HG03025 (cell line): ENCODE data around the gene NELFE.

Source experiments
- ATAC-seq: cut with Tn5 transposase; IDR thresholded peaks from one replicate; pipeline ENCODE4 v1.9.1; 2021; ENCODE audit warnings: mild to moderate bottlenecking, moderate library complexity; ENCODE audit not compliant: unreplicated experiment, low FRiP score

Gene NELFE

DNA sequence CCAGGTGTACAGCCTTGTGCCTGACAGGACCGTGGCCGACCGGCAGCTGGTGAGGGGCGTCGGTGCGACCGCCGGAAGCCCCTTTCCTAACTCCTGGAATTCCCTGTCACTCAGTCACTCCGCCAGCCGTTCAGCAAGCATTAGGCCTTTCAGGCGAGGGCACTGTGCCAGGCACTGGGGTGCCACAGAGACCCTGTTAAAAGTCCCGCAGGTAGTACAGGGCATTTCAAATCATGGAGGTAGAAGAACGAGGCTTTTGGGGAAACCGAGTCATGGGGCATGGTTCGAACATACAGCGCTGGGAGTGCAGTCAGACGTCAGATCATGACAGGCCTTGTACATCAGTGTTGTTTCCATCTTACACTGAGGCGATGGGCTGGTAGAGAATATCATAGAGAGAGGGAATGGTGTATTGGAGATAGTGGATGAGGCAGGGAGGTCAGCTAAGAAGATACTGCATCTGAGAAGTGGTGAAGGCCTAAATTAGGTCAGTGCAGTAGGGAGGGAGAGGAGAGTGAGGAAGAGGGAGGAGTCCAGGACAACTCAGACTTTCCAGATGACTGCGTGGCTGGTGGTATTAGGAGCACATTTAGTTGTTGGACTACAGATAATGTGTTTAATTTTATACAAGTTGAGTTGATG lies 14.1 kb upstream of the NELFE start:
- ATAC-seq = no peak

DNA sequence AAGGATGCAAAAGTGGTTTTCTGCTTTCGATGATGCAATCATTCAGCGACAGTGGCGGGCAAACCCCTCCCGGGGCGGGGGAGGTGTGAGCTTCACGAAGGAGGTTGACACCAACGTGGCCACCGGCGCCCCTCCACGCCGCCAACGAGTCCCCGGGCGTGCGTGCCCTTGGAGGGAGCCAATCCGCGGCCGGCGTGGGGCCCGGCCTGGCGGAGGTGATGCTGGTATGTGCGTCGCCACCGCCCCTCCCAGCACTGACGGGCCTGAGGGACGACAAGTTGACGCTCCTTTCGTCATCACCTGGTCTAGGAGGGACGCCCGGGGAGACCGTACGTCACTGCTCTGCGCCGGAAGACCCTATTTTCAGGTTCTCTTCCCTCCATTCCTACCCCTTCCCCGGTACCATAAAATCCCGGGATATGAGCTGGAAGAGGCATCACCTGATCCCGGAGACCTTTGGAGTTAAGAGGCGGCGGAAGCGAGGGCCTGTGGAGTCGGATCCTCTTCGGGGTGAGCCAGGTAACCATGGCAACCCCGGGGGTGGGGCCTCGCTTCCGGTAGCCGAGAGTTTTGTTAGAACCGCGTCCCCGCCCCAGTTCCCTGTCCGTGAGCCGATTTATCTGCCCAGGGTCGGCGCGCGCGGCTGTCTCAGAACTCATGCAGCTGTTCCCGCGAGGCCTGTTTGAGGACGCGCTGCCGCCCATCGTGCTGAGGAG lies 13.4 kb upstream of the NELFE start, which contains the start of gene DXO:
Gene DXO, minus strand, starts transcription at position 146 of the 716 bp plus-strand sequence. CDS start 463 bp downstream, outside the sequence.
- peak; percentile 88 for ATAC-seq

DNA sequence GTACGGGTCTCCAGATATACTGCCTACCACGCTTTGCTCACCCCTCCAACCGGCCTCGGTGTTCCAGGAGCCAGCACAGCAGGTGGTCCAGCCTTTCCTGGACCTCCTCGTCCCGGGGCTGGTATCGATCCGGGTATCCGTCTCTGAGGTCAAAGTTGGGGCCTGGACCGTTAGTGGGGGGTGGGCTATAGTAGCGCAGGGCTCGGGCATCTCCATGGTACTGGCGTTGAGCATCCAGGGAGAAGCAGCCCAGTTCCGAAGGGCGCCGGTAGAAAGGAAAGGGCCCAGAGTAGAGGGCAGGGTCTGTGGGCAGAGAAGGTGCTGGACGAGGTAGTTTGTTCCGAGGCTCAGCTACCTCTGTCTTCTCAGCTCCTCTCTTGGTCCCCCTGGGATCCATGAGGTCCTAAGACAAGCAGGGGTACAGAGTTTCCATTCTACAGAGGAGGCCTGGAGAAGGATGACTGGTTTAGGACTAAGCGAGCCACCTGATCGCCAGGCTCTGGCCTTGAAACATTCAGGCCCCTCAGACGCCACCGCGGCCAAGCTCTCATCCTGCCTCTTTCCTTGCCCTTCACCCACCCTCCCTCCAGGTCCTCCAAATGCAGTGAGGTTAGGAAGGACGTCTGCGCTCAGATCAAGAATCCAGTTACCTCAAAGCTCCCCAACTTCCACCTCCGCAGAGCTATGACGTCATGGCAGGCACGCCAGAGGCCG lies 12.7 kb upstream of the NELFE start:
- ATAC-seq = no peak

DNA sequence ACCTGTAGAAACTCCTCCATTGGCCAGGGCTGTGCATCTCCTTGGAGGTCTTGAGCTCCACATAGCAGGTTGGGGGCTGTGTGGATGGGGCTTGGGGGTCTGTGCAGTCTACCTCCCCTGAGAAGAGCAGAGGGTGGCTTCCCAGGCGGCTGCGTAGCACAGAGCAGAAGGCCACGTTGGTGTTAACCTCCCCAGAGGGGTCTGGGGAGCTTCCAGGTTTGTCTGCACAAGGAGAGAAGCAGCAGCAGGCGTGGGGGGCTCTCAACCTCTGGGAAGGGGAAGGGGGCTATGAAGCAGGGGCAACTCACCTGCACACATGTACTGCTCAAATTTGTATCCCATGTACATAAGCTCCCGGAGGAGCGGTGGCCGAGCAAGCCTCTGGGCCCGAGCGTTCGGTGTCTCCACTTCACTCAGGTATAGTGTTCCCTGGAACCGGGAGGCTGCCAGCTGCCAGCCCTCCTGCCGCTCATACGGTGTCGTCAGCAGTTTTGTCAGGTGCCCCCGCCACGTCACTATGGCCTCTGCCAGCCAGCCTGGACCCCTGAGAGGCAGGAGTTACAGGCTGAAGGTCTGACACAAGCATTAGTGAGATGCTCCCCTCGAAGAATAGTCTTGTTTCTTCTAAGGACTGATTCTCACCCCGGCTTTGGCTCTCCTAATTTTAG lies 12.0 kb upstream of the NELFE start:
- no peak for ATAC-seq

DNA sequence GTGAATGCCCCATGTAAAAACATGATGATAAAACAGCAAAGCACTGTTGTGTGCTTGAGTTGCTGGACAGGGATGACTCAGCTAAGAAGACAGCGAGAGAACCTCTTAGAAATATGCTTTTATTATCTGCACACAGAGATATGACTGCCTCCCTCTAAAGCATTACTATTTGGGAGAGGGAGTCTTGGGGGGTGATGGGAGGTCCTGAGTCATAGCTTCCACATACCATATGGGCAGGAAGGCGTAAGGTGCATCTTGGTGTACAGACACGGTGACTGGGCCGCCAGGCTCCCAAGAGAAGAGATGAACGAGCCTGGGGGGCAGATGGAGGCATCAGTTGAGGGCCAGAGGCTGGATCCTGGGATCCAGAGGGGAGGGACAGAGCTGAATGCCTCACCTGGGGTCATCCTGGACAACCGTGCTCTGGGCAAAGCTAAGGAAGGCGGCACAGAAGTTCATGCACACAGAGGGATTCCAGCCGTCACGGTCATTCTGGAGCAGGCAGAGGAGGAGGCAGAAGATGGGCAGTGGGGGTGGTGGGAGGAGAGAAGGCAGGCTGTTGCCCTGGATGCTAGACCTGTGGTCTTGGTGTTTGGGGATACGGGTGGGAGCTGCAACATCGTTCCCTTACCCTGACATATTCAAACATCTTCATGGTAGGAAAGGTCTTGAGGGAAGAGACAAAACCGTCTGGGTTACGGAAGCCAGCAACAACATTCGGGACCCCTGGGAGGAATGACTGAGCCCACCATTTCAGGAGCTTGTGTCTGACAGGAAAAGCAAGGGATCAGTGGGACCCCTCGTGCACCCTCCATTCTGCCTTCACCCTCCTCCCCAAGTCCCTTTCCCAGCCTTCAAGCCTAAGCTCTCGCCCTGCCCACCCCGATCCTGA lies 11.2 kb upstream of the NELFE start:
- ATAC-seq = no peak

DNA sequence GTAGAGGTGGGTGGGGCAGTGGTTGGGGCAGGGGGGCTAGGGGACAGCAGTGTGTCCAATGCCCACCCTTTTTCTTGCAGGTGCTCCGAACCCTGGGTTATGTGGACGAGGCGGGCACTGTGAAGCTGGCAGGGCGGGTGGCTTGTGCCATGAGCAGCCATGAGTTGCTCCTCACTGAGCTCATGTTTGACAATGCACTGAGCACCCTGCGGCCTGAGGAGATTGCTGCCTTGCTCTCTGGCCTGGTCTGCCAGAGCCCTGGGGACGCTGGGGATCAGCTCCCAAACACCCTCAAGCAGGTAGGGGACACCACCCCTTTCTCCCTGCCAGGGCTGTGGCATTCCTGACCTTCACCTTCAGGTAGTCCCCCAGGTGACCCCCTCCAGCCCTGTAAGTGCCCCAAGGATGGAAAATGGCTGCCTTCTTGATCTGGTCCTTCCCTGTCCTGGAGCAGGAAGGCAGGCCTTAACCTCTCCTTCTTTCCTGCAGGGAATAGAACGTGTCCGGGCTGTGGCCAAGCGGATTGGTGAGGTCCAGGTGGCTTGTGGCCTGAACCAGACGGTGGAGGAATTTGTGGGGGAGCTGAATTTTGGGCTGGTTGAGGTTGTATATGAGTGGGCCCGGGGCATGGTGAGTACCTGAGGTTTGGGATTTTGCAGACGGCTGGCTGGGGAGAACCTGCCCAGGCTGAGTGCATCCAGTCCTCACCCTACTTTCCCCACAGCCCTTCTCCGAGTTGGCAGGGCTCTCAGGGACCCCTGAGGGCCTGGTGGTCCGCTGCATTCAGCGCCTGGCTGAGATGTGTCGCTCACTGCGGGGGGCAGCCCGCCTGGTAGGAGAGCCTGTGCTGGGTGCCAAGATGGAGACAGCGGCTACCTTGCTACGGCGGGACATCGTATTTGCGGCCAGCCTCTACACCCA lies 10.3 kb upstream of the NELFE start:
- ATAC-seq = no peak

DNA sequence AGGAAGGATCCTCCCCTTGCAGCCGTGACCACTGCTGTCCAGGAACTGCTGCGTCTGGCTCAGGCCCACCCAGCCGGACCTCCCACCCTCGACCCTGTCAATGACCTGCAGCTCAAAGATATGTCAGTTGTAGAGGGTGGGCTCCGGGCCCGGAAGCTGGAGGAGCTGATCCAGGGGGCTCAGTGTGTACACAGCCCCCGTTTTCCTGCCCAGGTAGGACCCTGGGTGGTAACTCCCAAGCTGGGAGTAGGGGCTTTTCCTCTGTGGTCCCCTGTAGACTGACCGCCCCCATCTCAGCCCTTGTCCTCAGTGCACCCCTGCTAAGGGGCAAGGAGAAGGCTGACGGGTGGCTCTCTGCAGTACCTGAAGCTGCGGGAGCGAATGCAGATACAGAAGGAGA lies 9.6 kb upstream of the NELFE start:
- ATAC-seq = no peak

DNA sequence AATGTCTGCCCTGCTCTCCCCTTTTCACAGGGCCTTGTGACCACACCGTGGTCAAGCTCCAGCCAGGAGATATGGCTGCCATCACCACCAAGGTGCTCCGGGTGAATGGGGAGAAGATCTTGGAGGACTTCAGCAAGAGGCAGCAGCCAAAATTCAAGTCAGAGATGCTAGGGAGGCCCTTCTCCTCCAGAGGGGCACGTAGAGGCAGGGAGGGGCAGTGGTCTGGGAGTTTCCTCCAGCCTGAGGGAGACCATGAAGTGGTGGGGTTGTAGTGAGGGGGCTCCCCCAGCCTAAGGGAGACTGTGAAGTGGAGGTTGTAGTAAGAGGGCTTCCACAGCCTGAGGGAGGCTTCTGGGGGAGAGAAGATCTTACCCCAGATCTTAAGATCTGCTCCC lies 9.2 kb upstream of the NELFE start:
- no peak for ATAC-seq

DNA sequence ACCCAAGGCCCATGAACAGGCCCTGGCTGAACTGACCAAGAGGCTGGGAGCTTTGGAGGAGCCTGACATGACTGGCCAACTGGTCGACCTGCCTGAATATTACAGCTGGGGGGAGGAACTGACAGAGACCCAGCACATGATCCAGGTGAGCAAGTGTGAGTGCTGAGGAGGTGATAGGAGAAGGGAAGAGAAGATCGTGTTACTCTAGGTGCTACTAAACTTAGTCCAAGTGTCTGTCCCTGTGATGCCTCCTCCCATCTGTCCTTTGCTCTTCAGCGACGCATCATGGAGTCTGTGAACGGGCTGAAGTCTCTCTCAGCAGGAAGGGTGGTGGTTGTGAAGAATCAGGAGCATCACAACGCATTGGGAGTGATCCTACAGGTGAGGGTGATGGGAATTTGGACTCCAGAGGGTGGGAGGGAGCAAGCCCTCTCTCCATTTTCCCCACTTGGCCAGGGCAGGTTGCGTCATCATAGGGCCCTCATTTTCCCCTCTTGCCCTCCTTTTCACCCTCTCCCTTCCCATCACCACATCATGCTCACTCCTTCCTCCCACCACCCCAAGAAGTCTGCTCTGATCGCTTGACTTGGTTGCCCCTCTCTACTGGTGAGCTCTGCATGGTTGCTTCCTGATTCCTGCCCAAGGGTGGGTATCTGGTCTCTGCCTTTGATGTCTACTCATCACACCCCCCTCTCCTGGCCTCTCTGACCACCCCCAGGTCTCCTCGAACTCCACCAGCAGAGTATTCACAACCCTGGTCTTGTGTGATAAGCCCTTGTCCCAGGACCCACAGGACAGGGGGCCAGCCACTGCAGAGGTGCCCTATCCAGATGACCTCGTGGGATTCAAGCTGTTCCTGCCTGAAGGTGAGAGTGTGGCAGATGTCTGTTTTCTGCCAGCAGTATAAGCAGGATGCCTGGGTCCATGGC lies 8.5 kb upstream of the NELFE start:
- no peak for ATAC-seq

DNA sequence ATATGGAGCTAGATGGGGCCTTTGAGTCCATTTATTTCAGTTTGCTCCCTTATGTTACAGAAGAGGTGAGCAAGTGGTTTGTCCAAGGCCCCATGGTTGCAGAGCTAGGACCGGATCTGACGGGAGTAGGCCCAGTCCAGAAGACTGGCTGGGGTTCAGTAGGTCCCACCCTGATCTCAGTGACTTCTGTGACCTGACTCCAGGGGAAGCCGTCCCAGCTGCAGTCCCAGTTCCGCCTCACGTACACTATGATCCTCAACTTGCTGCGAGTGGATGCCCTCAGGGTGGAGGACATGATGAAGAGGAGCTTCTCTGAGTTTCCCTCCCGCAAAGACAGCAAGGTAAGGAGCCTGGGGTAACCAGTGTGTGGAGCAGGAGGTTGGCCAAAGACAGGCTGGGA lies 7.7 kb upstream of the NELFE start:
- no peak for ATAC-seq

DNA sequence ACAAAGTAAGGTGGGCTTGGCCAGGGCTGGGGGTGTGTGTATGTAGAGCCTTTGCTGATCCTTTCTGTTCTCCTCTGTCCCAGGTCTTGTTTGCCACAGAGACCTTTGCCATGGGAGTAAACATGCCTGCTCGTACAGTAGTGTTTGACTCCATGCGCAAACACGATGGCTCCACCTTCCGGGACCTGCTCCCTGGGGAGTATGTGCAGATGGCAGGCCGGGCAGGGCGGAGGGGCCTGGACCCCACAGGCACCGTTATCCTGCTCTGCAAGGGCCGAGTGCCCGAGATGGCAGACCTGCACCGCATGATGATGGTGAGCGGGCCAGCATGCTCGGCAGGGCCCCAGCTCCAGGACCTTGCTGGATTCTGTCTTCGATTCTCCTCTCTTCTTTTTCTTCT lies 6.9 kb upstream of the NELFE start:
- ATAC-seq = no peak

DNA sequence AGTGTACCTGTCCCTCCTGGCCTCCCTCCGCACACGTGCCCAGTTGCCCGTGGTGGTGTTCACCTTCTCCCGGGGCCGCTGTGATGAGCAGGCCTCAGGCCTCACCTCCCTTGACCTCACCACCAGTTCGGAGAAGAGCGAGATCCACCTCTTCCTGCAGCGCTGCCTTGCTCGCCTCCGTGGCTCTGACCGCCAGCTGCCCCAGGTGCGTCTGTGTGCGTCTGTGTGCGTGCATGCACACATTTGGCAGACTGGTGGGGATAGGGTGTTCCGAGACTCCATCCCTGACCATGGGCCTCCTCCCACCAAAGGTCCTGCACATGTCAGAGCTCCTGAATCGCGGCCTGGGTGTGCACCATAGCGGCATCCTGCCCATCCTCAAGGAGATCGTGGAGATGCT lies 5.2 kb upstream of the NELFE start:
- ATAC-seq = no peak

DNA sequence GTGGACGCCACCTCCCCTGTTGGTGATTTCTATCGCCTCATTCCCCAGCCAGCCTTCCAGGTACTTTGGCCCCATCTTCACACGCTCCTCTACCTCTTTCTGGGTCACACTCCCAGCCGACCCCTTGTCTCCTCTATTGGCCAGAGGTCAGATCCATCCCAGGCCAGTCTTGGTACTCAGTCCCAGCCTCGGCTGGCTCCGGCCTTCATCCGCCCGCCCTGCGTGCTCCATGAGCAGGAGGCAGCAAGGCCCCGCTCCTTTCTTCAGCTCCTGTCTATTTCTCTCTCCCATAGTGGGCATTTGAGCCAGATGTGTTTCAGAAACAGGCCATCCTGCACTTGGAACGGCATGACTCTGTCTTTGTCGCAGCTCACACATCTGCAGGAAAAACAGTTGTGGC lies 2.8 kb upstream of the NELFE start:
- ATAC-seq = no peak

DNA sequence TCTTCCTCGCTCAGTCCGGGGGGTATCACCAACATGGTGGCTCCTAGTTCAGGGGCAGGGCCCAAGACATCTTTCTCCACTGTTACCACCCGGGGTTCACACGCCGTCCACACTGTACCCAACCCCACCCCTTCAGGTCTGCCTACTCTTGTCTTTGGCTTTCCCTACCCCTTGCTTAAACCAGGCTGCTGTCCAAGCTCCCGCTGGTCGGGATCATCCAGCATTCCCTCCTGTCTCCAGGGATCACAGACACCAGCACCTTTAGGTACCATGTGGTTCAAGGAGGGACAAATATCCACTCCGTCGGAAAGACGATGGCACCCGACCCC lies 395 bp downstream of the NELFE start:
- ATAC-seq = peak; percentile 9

DNA sequence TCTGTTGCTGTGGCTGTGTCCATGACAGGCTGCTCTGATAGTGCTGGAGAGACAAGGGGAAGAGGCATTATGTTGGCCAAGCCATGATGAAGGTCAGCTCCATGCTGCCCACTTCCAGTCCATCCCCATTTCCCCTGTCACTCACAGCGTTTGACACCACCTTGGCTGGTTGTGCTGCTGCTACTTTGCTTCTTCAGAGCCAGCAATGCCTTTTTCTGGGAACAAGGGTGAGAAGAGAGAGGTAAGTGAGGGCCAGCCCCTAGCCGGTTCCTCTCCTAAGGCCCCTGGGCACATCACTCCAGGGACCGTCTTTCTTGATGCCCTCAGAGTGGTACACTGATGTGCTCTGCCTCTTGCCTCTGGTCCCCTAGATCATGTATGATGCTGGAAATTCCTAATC lies 2.0 kb downstream of the NELFE start:
- no peak for ATAC-seq

DNA sequence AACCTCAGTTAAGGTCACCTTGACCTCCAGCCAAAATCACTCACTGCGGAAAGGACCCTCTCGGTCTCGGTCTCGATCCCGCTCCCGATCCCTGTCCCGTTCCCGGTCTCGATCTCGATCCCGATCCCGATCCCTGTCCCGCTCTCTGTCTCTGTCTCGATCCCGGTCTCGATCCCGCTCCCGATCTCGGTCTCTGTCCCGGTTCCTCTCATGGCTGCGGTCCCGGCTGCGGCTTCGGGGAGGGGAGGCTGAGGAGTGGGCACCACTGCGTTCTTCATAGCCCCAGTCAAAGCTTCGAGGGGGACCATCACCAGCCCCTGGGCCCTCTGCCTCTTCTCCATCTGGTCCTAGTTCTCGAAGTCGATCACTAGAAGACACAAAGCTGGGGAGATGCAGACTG lies 4.3 kb downstream of the NELFE start:
- no peak for ATAC-seq

DNA sequence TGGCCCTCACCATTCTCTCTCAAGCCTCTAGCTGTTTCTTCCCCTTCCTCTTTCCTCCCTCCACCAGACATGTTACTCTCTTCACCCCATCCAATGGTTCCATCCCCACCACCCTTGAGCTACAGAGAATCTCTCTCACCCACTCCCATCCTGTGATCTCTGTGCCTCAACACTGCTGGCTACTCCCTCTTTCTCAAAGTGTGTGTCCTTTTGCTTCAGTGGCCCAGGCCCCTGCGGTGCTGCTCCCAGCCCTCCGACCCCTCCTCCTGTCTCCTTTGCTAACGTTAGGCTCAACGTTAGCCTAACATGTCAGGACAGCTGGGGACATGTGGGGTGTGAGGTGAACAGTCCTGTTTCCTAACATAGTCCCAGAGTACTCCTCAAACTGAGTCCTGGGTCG lies 5.9 kb downstream of the NELFE start:
- ATAC-seq = no peak

DNA sequence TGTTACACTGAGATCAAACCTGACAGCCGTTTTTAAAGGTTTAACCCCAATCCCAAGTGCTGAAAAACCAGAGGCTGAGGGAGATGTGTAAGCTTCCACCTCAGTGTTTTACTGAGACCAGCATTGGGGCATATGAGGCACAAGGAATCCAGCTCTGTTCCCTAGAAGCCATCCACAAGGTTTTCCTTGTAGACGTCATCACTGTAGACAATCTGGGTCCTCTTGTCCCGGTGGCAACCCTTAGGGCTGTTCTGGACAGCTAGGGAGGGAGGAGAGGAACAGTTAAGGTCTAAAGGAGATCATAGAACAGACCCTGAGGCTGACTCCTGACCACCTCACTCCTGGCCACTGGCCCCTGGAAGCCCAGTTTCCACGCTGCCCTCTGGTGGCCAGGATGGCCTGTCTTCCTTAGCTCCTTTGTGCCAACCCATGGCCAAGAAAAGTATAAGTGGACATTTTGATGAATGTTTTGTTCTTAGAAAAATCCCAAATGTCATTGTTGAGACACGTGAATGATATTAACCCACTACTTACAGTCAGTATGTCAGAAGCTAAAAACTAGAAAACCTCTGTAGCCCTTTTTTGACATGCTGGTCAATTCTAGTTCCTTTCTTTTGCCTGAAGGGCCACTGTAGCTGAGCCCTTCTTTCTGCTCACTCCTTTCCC lies 6.5 kb downstream of the NELFE start:
- no peak for ATAC-seq
